ENCODE results near the gene SLC6A12. TPM values are rescaled to one million over a fixed set of nuclear protein-coding genes. Genes with fewer than 3 reads are reported as not detected.

Gene SLC6A12
- polyA plus RNA-seq, 1 of the 3 experiments (the other 2 are of a cell fraction): 0.02 TPM

- no peak for TF ChIP-seq ELF1 (IDR thresholded peaks at IDR 0.05)
- TF ChIP-seq FOSL2 (IDR thresholded peaks at IDR 0.05; ENCODE audit: borderline replicate concordance, low read depth): peak; percentile 92
- peak; percentile 38; the same call in 1 of the 2 replicates for TF ChIP-seq TCF12 (IDR thresholded peaks at IDR 0.05)
- TF ChIP-seq JUND (IDR thresholded peaks at IDR 0.05): peak; percentile 66
- TF ChIP-seq TAF1 (IDR thresholded peaks at IDR 0.05; ENCODE audit: borderline replicate concordance, low read depth, low read length): no peak
- H3K27ac ChIP-seq (ENCODE audit: low read depth in 2 of 2, low read length in 1 of 2): peak overlapping the region in 1 of 2 experiments; percentile 67; a peak in 2 of 4 replicates
- no peak for DNase-seq
- no peaks in the 10 kb centered on the region for H3K27me3 ChIP-seq (ENCODE audit: insufficient read depth)
- H3K9me2 ChIP-seq: no peaks in the 10 kb centered on the region
- no peaks in the 10 kb centered on the region for H3K36me3 ChIP-seq (replicated peaks in 1 of 2; ENCODE audit: control insufficient read depth in 1 of 2, insufficient read depth in 2 of 2, low read length in 1 of 2)
- peaks cover 7 to 46% of the 10 kb centered on the region in 2 experiments; a peak in 2 of 4 replicates for H3K4me1 ChIP-seq (ENCODE audit: control insufficient read depth in 1 of 2, insufficient read depth in 2 of 2, low read depth in 1 of 2, low read length in 1 of 2)
- H3F3A ChIP-seq (replicated peaks; ENCODE audit: insufficient read depth): peaks cover 6% of the 10 kb centered on the region
- peak overlapping the region; percentile 17; the same call in 1 of the 2 replicates for H2AFZ ChIP-seq (ENCODE audit: low read depth)
- 50% methylated on average over 6 of the region's 10 CpGs for WGBS (ENCODE audit: low lambda C conversion rate)
- H3K9me3 ChIP-seq: no peaks in the 10 kb centered on the region
- peak overlapping the region; percentile 16; the same call in 1 of the 2 replicates for H3K4me2 ChIP-seq
- H3K9ac ChIP-seq: 0 out of 2 replicates have a peak overlapping the region, but pooled peaks have one; percentile 9
- H3K79me2 ChIP-seq (ENCODE audit: insufficient read depth): no peaks in the 10 kb centered on the region
- no peak overlapping the region for H3K4me3 ChIP-seq (ENCODE audit: low read depth in 2 of 2, low read length in 1 of 2)
- no peaks in the 10 kb centered on the region for H4K20me1 ChIP-seq (ENCODE audit: insufficient read depth)
- ChIA-PET POLR2A (no interaction called here), CTCF (no interaction called here)
Observed at GRCh38 chr12:182381-182892, 31.5 kb downstream of the SLC6A12 start.

DNA sequence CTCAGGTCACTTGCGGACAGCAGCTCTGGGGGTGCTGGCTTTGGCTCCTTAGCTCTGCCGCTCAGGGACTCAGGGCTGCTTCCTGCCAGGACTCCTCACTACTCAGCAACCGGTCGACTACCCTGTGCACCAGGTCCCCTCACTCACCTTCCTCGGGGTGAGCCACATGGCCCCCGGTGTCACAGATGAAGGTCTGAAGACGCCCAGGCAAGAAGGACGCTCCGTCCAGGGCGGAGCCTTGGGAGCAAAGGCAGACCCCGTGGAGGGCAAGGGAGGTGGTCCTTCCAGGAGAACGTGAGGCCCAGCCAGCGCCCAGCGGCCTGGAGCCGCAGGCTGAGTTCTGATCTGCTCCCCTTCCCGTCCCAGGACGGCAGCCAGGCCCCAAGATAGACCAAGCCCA, 32.0 kb downstream of the SLC6A12 start:
- Histone ChIP-seq H3K9ac (0 out of 2 replicates have a peak overlapping the region, but pooled peaks have one; percentile 9), H3K4me2 (peak overlapping the region; percentile 16; the same call in 1 of the 2 replicates)
- WGBS (ENCODE audit: low lambda C conversion rate): 92% methylated on average over 17 of the region's 17 CpGs

More for the DNA sequence above, 32.0 kb downstream of the SLC6A12 start:
- TF ChIP-seq TCF12 (IDR thresholded peaks at IDR 0.05) (no peak), MXI1 (IDR thresholded peaks at IDR 0.05; ENCODE audit: low read depth, low read length) (no peak), TAF1 (IDR thresholded peaks at IDR 0.05; ENCODE audit: borderline replicate concordance, low read depth, low read length) (no peak), CHD2 (IDR thresholded peaks at IDR 0.05; ENCODE audit: low read length, partially characterized antibody) (no peak), EP300 (IDR thresholded peaks at IDR 0.05; ENCODE audit: borderline replicate concordance in 1 of 2, low read depth in 1 of 2, low read length in 1 of 2) (no peak), REST (IDR thresholded peaks at IDR 0.05; ENCODE audit: low read depth, low read length) (no peak), FOXJ3 (CRISPR knock-in tag; IDR thresholded peaks at IDR 0.05) (no peak), IRF3 (IDR thresholded peaks at IDR 0.05; ENCODE audit: low read depth, low read length) (no peak), MEF2A (IDR thresholded peaks at IDR 0.05; ENCODE audit: borderline replicate concordance, low read depth) (no peak)
- TF ChIP-seq, protein P1, sequence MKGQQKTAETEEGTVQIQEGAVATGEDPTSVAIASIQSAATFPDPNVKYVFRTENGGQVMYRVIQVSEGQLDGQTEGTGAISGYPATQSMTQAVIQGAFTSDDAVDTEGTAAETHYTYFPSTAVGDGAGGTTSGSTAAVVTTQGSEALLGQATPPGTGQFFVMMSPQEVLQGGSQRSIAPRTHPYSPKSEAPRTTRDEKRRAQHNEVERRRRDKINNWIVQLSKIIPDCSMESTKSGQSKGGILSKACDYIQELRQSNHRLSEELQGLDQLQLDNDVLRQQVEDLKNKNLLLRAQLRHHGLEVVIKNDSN (IDR thresholded peaks at IDR 0.05; ENCODE audit: borderline replicate concordance, low read depth): no peak
- H3K27ac ChIP-seq (ENCODE audit: low read depth in 2 of 2, low read length in 1 of 2): peak overlapping the region in 1 of 2 experiments; percentile 67; a peak in 2 of 4 replicates
- ChIA-PET POLR2A (no interaction called here), CTCF (no interaction called here)
- H3K4me1 ChIP-seq (ENCODE audit: control insufficient read depth in 1 of 2, insufficient read depth in 2 of 2, low read depth in 1 of 2, low read length in 1 of 2): peaks cover 11 to 51% of the 10 kb centered on the region in 2 experiments; a peak in 3 of 4 replicates
- H3K9me2 ChIP-seq: no peaks in the 10 kb centered on the region
- no peaks in the 10 kb centered on the region for H3K36me3 ChIP-seq (replicated peaks in 1 of 2; ENCODE audit: control insufficient read depth in 1 of 2, insufficient read depth in 2 of 2, low read length in 1 of 2)
- no peak for DNase-seq
- H3K4me3 ChIP-seq (ENCODE audit: low read depth in 2 of 2, low read length in 1 of 2): no peak overlapping the region
- H2AFZ ChIP-seq (ENCODE audit: low read depth): peak overlapping the region; percentile 17; the same call in 1 of the 2 replicates
- H3K79me2 ChIP-seq (ENCODE audit: insufficient read depth): no peaks in the 10 kb centered on the region
- no peaks in the 10 kb centered on the region for H3K9me3 ChIP-seq
- H3K27me3 ChIP-seq (ENCODE audit: insufficient read depth): no peaks in the 10 kb centered on the region
- H4K20me1 ChIP-seq (ENCODE audit: insufficient read depth): no peaks in the 10 kb centered on the region
- H3F3A ChIP-seq (replicated peaks; ENCODE audit: insufficient read depth): peaks cover 6% of the 10 kb centered on the region
